Stimulated activated CD4-positive, alpha-beta T cell treated with anti-CD3 and anti-CD28 coated beads, TNF-alpha, amount 100 ng/mL, for 48 hours (primary cell): ENCODE results near the gene CCNC.

ENCODE experiments used
- DNase-seq, 3 donors: peaks; one replicate each; pipeline ENCODE4 v3.0.0-alpha.2; 2020; ENCODE audit warnings: low read depth in 3 of 3

The CCNC gene, protein sequence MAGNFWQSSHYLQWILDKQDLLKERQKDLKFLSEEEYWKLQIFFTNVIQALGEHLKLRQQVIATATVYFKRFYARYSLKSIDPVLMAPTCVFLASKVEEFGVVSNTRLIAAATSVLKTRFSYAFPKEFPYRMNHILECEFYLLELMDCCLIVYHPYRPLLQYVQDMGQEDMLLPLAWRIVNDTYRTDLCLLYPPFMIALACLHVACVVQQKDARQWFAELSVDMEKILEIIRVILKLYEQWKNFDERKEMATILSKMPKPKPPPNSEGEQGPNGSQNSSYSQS

GRCh38 chr6:99568103-99568933, at the start of gene CCNC:
Gene CCNC (minus strand): TSS chr6:99568660. CDS start chr6:99568527, 133 bp downstream.
- DNase-seq, result peak; percentile 78 to 93 (median 78)

DNA sequence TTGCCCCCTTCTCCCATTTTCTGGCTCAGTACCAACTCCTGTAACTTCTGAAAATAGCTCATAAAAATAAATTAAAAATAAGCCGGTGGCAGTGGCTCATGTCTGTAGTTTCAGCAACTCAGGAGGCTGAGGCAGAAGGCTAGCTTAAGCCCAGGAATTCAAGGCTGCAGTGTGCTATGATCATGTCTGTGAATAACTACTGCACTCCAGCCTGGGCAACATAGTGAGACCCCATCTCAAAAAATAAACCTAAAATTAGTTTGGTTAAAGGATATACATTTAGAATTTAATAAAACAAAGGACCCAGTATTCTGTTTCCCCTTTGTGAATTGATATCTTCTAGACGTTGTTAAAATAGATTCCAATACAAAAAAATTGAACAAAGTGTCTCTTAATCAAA, 48.7 kb upstream of the CCNC start:
- DNase-seq, result no peak

GRCh38 chr6:99614430-99615186, 46.1 kb upstream of the CCNC start:
- DNase-seq, result no peak

- DNase-seq, result no peak
These were observed 45.4 kb upstream of the CCNC start for GRCh38 chr6:99613705-99614429.

DNA sequence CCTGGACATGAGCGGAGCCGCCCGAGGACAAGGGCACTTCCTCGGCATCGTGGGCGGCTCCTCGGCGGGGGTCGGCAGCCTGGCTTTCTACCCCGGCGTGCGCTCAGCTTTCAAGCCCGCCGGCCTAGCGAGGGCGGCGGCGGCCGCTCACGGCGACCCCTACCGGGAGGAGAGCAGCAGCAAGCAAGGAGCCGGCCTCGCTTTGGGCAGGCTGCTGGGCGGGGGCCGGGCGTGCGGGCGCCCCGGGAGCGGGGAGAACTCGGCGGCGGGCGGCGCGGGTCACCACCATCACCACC, 44.9 kb upstream of the CCNC start:
- no peak for DNase-seq

DNA sequence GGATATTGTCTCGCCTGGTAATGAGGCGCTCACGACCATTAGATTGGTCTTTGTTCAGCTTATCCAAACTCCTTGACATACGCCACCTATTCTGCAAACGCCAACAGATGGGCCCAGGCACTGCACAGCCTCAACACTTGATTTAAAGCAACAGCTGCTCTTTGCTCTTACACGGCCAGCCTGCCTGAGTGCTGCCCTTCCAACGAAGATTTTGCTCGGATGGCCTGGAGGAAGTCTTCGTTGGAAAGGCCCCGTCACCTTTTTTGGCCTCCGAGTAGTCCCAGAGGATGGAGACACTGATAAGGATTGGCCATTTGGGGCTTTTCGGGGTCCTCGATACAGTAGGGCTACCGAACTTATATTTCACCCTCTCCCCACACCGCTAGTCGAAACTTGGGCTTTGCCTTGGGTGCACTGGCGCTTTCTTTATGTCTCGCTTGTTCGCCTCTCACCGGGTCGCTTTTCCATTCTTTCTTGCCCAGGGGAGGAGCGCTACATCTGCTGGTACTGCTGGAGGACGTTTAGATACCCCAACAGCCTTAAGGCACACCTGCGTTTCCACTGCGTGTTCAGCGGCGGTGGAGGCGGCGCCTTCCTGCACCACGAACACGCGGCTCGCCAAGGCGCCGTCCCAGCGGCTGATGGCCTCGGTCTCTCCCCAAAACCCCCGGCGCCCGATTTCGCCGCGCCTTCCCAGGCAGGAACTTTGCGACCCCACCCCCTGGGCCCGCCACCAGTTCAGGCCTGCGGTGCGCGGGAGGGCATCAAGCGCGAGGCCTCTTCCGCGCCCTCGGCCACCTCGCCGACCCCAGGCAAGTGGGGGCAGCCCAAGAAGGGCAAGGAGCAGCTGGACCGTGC, 44.3 kb upstream of the CCNC start:
- DNase-seq, result no peak

DNA sequence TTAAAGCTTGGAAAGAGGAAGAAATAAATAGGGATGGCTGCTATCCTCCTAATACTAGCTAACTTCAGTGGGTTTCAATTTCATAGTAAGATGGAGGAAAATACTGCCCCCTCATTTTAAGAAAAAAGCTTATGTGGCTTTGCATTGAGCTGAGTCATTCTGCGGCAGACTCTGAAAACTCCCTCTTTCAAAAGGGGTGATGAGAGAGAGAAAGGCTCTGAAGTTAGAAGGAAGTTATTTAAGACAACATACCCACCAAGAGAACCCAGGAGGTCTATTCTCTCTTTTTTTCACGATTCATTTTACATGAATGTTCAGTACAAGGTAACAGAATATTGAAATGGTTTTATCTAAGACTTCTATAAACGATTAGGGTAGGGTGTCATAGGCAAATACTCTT, 42.7 kb upstream of the CCNC start:
- no peak for DNase-seq

DNA sequence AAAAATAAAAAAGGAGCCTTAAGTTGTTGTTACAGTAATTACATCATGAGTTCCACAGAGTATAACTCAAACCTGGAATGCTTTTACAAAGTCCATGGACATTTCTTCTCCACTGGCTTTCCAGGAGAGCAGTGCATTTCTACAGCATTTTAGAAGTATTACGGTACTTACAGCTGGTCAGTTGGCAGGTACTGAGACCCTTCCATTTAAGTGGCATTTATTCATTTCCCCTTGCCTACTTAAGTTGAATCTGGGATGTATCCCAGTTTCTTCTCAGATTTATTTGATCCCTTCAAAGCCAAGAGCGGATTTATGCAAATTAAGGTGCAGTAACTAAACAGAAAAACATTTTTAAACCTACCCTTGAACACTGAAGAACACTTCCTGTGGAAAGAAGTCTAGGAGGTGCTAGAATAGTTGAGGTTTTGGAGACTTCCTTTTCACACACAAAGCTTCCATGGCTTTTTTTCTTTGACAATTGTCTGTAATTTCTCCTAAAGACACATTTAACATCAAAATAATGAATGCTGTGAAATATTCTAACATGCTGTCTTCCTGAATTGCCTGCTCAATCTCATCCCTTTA, 41.5 kb upstream of the CCNC start:
- DNase-seq, result no peak

GRCh38 chr6:99608886-99609482, 40.5 kb upstream of the CCNC start:
- no peak for DNase-seq

GRCh38 chr6:99608059-99608885, 39.8 kb upstream of the CCNC start:
- no peak for DNase-seq

GRCh38 chr6:99607416-99608036, 39.1 kb upstream of the CCNC start:
- DNase-seq, result no peak

DNA sequence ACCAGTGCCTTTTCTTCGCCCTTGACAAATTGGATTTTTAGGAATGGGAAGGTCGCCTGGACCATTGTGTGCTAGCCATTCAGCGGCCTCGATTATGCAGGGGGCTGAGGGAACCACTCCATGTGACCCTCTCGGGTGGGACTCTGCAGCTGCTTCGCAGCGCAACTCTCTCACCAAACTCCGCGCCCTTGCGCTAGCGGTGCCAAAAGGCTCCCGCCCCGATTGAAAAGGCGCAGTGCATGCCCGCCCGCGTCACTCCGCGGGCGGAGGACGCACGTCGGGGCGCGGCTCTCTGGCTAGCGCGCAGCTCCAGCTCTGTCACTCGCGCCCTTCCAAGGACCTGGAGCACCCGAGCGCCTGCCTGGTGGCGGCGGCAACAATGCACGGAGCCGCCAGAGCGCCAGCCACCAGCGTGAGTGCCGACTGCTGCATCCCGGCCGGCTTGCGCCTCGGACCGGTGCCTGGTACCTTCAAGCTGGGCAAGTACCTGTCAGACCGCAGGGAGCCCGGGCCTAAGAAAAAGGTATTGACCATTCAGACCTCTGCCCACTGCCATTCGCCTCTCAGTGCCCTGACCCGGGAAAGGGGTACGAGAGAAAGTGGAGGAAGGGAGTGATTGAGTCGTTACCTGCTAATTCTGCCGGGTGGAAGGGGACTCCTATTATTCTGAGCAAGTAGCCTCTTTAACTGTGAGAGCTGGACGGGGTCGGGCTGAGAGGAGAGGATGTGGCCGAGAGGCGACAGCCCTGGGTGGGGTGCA, 38.4 kb upstream of the CCNC start, which contains the start of gene PRDM13:
Gene PRDM13 (plus strand): TSS at position 178 of the 760 bp plus-strand sequence. CDS start 202 bp downstream, at position 380.
- no peak for DNase-seq

- no peak for DNase-seq
These were observed 37.6 kb upstream of the CCNC start for GRCh38 chr6:99605911-99606655.

- no peak for DNase-seq
These were observed 36.7 kb upstream of the CCNC start for GRCh38 chr6:99605074-99605734.

DNA sequence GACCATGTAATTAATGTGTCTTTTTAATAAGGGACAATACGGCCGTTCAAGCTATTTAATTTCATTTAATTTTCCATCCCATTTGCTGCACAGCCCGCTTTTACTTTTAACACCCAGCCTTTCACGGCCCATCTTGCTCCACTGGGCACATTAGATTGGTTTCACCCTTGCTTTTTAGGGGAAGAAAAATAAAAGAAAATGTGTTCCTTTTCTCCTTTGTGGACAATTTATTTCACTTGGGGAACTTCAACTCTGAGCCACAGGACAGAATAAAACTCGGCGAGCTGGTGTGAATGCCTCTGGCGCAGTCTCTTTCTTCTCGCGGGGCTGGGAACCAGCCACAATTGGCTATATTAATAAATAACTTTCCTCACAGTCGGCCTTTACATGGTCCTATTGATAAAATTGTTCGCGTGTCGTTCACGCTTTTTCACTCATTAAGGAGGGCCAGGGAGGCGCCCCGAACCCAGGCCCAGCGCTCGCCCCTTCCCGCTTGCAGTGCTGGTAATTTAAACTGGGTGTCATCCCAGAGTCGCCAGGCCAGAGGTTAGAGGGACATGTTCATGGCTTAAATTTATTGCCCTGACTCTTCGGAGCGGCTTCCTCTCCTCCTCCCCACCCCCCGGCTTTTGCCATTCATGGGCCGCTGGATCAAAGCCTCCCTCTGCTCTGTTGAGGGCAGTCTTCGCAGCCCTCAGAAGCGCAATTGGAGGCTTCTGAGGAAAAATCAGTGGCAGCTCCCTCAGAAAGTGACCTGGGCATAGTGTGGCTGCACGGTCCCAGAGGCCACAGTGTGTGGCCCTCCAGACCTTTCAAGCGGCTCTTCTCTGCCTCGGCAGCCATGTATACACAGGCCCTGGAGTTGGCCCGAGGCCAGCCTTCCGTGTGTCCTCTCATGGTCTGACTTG, 36.0 kb upstream of the CCNC start:
- DNase-seq, result no peak
